Left lung (tissue), 10 donors: Measurements from ENCODE around the gene LONP1. TPM values are rescaled to one million over a fixed set of nuclear protein-coding genes. Genes with fewer than 3 reads are reported as not detected.

ENCODE experiments used
- ATAC-seq: fragments of 200-7000 bp; cut with Tn5 transposase; one replicate; pipeline ENCODE4 v1.9.1; 2020; ENCODE audit warnings: moderate library complexity
- DNase-seq, 4 donors: peaks; one replicate each; pipeline ENCODE4 v3.0.0-alpha.2; 2013 to 2020
- H3K27ac ChIP-seq, 2 donors: fragments of 200-600 bp; sonication (generic) in 1 of 2; one replicate each; pipeline versions ENCODE4 v1.5.0 to v1.8.0; 2020 to 2021
- H3K27me3 ChIP-seq, 2 donors: fragments of 200-600 bp; sonication (generic) in 1 of 2; one replicate each; pipeline versions ENCODE4 v1.5.0 to v1.8.0; 2020 to 2021
- H3K36me3 ChIP-seq, 2 donors: fragments of 200-600 bp; sonication (generic) in 1 of 2; one replicate each; pipeline versions ENCODE4 v1.5.0 to v1.8.0; 2020 to 2021
- H3K4me1 ChIP-seq, 2 donors: fragments of 200-600 bp; one replicate each; pipeline ENCODE4 v1.8.0; 2021
- H3K4me3 ChIP-seq, 2 donors: fragments of 200-600 bp; sonication (generic) in 1 of 2; one replicate each; pipeline versions ENCODE4 v1.5.0 to v1.8.0; 2020 to 2021; ENCODE audit warnings: mild to moderate bottlenecking in 1 of 2
- H3K9me3 ChIP-seq, 2 donors: fragments of 200-600 bp; sonication (generic) in 1 of 2; one replicate each; pipeline versions ENCODE4 v1.5.0 to v1.8.0; 2020 to 2021
- CTCF ChIP-seq, 2 donors: fragments of 200-600 bp; sonication (generic) in 1 of 2; IDR thresholded peaks; one replicate each; pipeline versions ENCODE4 v1.5.0 to v1.8.0; 2021; ENCODE audit warnings: antibody characterized with exemption in 2 of 2
- intact Hi-C, 2 donors: fragments of 100-400 bp; cut with DNase I; formaldehyde crosslinking; loops; one replicate each; pipeline versions ENCODE4 v1.11.2 to v1.14.2; 2022
- polyA plus RNA-seq, 6 donors: library from polyadenylated mRNA; unstranded; fragments of 120-200 nt; gene quantifications; one replicate each; pipeline ENCODE4 v1.2.1, GENCODE V29; 2013; ENCODE audit not compliant: insufficient read length in 6 of 6
- total RNA-seq, 2 donors: library from RNA; stranded (reverse); fragmentation: NEBNext Ultra II Directional; extraction: Animal tissue kit (Norgen Biotek cat#: 25700); gene quantifications; one replicate each; pipeline ENCODE4 v1.2.1, GENCODE V29; 2021
- donor health status: DM: no; HTN: yes; CAD: no.
- donor health status: DM: no; HTN: no; CAD: no.

Gene LONP1
- total and polyA plus RNA-seq, 8 donors = 39.9 to 93.9 (median 49.6) TPM

- Histone ChIP-seq H3K36me3 (peaks cover 0 to 20% of the 10 kb centered on the region in 2 donors), H3K27ac (peak overlapping the region; percentile 76 to 95), H3K27me3 (no peaks in the 10 kb centered on the region), H3K4me1 (peaks cover 6 to 17% of the 10 kb centered on the region in 2 donors), H3K9me3 (no peaks in the 10 kb centered on the region), H3K4me3 (peak overlapping the region; percentile 65 to 83)
- ATAC-seq = peak; percentile 5
- DNase-seq = peak in 1 of 4 donors; percentile 83
- intact Hi-C loops = no loop called here
- TF ChIP-seq CTCF (IDR thresholded peaks at IDR 0.05) = no peak
Observed at GRCh38 chr19:5680084-5680436, 39.9 kb downstream of the LONP1 start.

GRCh38 chr19:5679289-5680083 is 40.5 kb downstream of the LONP1 start:
- no peaks in the 10 kb centered on the region for H3K9me3 ChIP-seq
- ATAC-seq (no peak), DNase-seq (peak in 1 of 4 donors; percentile 82)
- H3K36me3 ChIP-seq = peaks cover 0 to 20% of the 10 kb centered on the region in 2 donors
- H3K4me1 ChIP-seq = peaks cover 6 to 17% of the 10 kb centered on the region in 2 donors
- peak overlapping the region; percentile 76 to 95 for H3K27ac ChIP-seq
- intact Hi-C loops = no loop called here
- H3K4me3 ChIP-seq = peak overlapping the region; percentile 65 to 83
- H3K27me3 ChIP-seq = no peaks in the 10 kb centered on the region
- no peak for TF ChIP-seq CTCF (IDR thresholded peaks at IDR 0.05)

- H3K36me3 ChIP-seq = peaks cover 0 to 20% of the 10 kb centered on the region in 2 donors
- H3K4me1 ChIP-seq = peaks cover 6 to 17% of the 10 kb centered on the region in 2 donors
- H3K27ac ChIP-seq = no peak overlapping the region
- no peak for TF ChIP-seq CTCF (IDR thresholded peaks at IDR 0.05)
- intact Hi-C loops = no loop called here
- no peaks in the 10 kb centered on the region for H3K27me3 ChIP-seq
- ATAC-seq (no peak), DNase-seq (peak in 1 of 4 donors; percentile 75)
- H3K9me3 ChIP-seq = no peaks in the 10 kb centered on the region
- no peak overlapping the region for H3K4me3 ChIP-seq
Observed at GRCh38 chr19:5678071-5678718, 41.8 kb downstream of the LONP1 start.

GRCh38 chr19:5677580-5677979 is 42.4 kb downstream of the LONP1 start:
- DNase-seq (no peak), ATAC-seq (no peak)
- TF ChIP-seq CTCF (IDR thresholded peaks at IDR 0.05) = no peak
- H3K36me3 ChIP-seq = peaks cover 0 to 20% of the 10 kb centered on the region in 2 donors
- intact Hi-C loops = no loop called here
- H3K4me1 ChIP-seq = peaks cover 6 to 17% of the 10 kb centered on the region in 2 donors
- H3K27ac ChIP-seq = no peak overlapping the region
- no peaks in the 10 kb centered on the region for H3K9me3 ChIP-seq
- no peaks in the 10 kb centered on the region for H3K27me3 ChIP-seq
- no peak overlapping the region for H3K4me3 ChIP-seq

- Histone ChIP-seq H3K4me1 (peaks cover 6 to 17% of the 10 kb centered on the region in 2 donors), H3K27ac (no peak overlapping the region), H3K9me3 (no peaks in the 10 kb centered on the region), H3K27me3 (no peaks in the 10 kb centered on the region), H3K4me3 (no peak overlapping the region), H3K36me3 (peaks cover 0 to 22% of the 10 kb centered on the region in 2 donors)
- peak in 1 of 4 donors; percentile 63 for DNase-seq
- TF ChIP-seq CTCF (IDR thresholded peaks at IDR 0.05) = no peak
- intact Hi-C loops = no loop called here
- no peak for ATAC-seq
Observed at GRCh38 chr19:5677136-5677535, 42.8 kb downstream of the LONP1 start.
